Psoas muscle (tissue), 8 donors: Measurements from ENCODE around the gene NEU1. TPM values are rescaled to one million over a fixed set of nuclear protein-coding genes. Genes with fewer than 3 reads are reported as not detected.
A peak's percentile ranks its signal among the peaks of the same experiment; 100 is the strongest.

Experiments
- ATAC-seq, 4 donors: fragments of 200-7000 bp; cut with Tn5 transposase; one replicate each; pipeline ENCODE4 v1.9.1; 2020; ENCODE audit warnings: moderate library complexity in 3 of 4, mild to moderate bottlenecking in 2 of 4
- DNase-seq, 2 donors: peaks; one replicate each; pipeline ENCODE4 v3.0.0-alpha.2; 2020
- H3K27ac ChIP-seq: fragments of 200-600 bp; one replicate; pipeline ENCODE4 v1.8.0; 2022
- H3K27me3 ChIP-seq, 3 donors: fragments of 200-600 bp in 1 of 3; one replicate each; pipeline versions ENCODE4 v1.6.1 to v1.8.0; 2013 to 2022; ENCODE audit warnings: low read length in 2 of 3, mild to moderate bottlenecking in 2 of 3, moderate library complexity in 1 of 3; ENCODE audit not compliant: insufficient read depth in 3 of 3
- H3K36me3 ChIP-seq, 2 donors: fragments of 200-600 bp in 1 of 2; one replicate each; pipeline versions ENCODE4 v1.6.1 to v1.8.0; 2013 to 2022; ENCODE audit warnings: low read depth in 1 of 2, mild to moderate bottlenecking in 1 of 2, moderate library complexity in 1 of 2; ENCODE audit not compliant: insufficient read depth in 1 of 2
- H3K4me1 ChIP-seq: fragments of 200-600 bp; one replicate; pipeline ENCODE4 v1.8.0; 2022
- H3K4me3 ChIP-seq: fragments of 200-600 bp; one replicate; pipeline ENCODE4 v1.8.0; 2022; ENCODE audit warnings: mild to moderate bottlenecking
- H3K9me3 ChIP-seq: fragments of 200-600 bp; one replicate; pipeline ENCODE4 v1.8.0; 2022
- WGBS, 3 donors: extraction: QIAGEN DNeasy Blood & Tissue Kit; methylation state at CpG; one replicate each; pipeline versions ENCODE4 v1.1.6 to v1.1.7; 2013; 5-methylcytosine and 5-hydroxymethylcytosine counted together
- intact Hi-C, 2 donors: fragments of 100-400 bp; cut with DNase I; formaldehyde crosslinking; loops; one replicate each; pipeline versions ENCODE4 v1.11.0 to v1.14.2; 2022
- polyA plus RNA-seq, 3 donors: library from polyadenylated mRNA; stranded (reverse); fragments of 200-250 nt; gene quantifications; one replicate each; pipeline ENCODE4 v1.2.3, GENCODE V29; 2013
- total RNA-seq, 4 donors: library from RNA; stranded (reverse); fragmentation: NEBNext Ultra II Directional in 2 of 4; extraction: Animal tissue kit (Norgen Biotek cat#: 25700) in 2 of 4; gene quantifications; one replicate each; pipeline versions ENCODE4 v1.2.1 to v1.2.4, GENCODE V29; 2021 to 2023
- TF ChIP-seq, protein P1 (sequence below): fragments of 200-600 bp; IDR thresholded peaks from one replicate; pipeline ENCODE4 v1.8.0; 2022; ENCODE audit warnings: antibody characterized with exemption
- donor health status: healthy with polysubstance abuse.
- donor health status: DM: no; HTN: no; CAD: no; lungs with moderate emphysema.
- donor health status: Bipolar disorder and iron deficiency.
- donor health status: healthy.
- donor health status: DM: yes; HTN: yes; CAD: no.
- donor health status: DM: no; HTN: no; CAD: no.
- donor health status: DM: no; HTN: no; CAD: no.
- donor health status: DM: yes; HTN: yes; CAD: no.

Gene NEU1
- total and polyA plus RNA-seq, 7 donors = 14.2 to 39.8 (median 20.6) TPM

DNA sequence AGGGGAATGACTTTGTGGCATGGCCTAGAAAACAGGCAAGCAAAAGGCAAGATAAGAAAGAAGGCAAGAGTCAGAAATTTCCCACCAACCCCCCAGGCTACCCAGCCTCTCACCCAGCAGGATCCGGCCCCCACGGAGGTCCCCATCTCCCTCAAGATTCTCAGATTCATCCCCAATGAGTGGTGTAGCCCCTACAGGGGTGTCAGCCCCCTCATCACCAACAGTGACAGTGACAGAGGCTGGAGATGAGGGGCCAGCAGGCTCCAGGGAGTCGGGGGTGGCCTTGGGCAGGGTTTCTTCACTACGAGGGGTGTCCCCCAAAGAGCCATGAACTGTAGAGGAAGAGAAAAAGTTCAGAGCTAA lies 33.9 kb upstream of the NEU1 start:
- 31 to 55% (median 41%) methylated on average over 3 to 4 of the region's 4 CpGs for WGBS, 3 donors
- Histone ChIP-seq H3K27me3 (no peaks in the 10 kb centered on the region), H3K4me1 (peaks cover 15% of the 10 kb centered on the region), H3K4me3 (peak overlapping the region; percentile 77), H3K9me3 (no peaks in the 10 kb centered on the region), H3K36me3 (peaks cover 0 to 46% of the 10 kb centered on the region in 2 donors), H3K27ac (peak overlapping the region; percentile 85)
- DNase-seq = no peak
- TF ChIP-seq, protein P1, sequence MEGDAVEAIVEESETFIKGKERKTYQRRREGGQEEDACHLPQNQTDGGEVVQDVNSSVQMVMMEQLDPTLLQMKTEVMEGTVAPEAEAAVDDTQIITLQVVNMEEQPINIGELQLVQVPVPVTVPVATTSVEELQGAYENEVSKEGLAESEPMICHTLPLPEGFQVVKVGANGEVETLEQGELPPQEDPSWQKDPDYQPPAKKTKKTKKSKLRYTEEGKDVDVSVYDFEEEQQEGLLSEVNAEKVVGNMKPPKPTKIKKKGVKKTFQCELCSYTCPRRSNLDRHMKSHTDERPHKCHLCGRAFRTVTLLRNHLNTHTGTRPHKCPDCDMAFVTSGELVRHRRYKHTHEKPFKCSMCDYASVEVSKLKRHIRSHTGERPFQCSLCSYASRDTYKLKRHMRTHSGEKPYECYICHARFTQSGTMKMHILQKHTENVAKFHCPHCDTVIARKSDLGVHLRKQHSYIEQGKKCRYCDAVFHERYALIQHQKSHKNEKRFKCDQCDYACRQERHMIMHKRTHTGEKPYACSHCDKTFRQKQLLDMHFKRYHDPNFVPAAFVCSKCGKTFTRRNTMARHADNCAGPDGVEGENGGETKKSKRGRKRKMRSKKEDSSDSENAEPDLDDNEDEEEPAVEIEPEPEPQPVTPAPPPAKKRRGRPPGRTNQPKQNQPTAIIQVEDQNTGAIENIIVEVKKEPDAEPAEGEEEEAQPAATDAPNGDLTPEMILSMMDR = no peak
- intact Hi-C loops = loop anchor here in 1 of 2 donors (2.0 to 10.0 kb wide), 2 partner anchors 62 to 352 kb away; partner anchors contain the start of genes ATP6V1G2, DDX39B and NFKBIL1
- no peak for ATAC-seq

DNA sequence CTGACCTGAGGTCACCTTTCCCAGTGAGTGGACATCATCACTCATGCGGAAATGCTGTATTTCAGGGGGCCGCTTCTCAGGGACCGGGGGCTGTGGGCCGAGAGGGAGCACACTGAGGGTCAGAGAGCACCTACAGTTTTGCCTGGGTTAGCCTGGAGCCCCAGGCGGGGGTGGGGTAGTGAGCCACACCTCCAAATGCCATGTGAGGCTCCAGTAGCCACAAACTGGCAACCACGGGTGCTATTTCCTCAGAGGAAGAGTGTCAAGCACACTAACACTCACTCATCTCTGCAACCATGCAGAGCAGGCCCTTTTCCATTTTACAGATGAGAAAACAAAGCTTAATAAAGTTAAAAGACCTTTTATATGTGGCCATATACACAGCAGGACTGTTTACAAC lies 30.2 kb upstream of the NEU1 start:
- TF ChIP-seq, protein P1 = no peak
- H3K36me3 ChIP-seq = peaks cover 0 to 82% of the 10 kb centered on the region in 2 donors
- no peak for DNase-seq
- 78 to 89% (median 80%) methylated on average over 6 of the region's 6 CpGs for WGBS, 3 donors
- H3K9me3 ChIP-seq = no peaks in the 10 kb centered on the region
- H3K4me1 ChIP-seq = no peaks in the 10 kb centered on the region
- H3K4me3 ChIP-seq = no peak overlapping the region
- no peak for ATAC-seq
- H3K27me3 ChIP-seq = no peaks in the 10 kb centered on the region
- intact Hi-C loops = loop anchor here in 1 of 2 donors (10.0 kb wide), 1 partner anchor 348 kb away; the partner anchor contains the start of genes ATP6V1G2, DDX39B and NFKBIL1
- no peak overlapping the region for H3K27ac ChIP-seq

DNA sequence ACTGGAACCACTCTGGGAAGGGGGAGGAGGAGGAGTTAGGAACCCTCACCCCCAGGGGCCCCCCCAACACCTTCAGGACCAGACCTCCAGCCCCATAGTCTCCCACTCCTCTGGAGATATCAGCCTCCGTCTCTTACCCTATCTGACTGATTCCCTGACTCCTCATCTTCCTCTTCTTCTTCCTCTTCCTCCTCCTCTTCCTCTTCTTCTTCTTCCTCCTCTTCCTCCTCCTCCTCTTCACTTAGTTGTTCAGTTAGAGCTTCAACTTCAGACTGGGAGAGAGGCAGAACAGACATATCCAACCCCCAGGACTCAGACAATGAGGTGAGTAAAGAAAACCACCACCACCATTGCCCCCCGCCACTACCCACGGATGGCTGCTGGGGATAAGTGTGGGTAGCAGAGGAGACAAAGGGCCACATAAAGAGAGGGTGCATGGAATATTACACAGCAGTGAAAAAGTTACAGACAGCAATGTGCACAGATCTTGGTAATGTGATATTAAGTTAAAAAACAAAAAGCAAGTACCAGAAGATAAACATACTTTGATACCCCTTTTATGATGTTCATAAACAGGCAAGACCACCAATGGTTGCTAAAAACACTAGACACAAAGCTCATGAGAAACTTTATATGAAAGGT lies 26.8 kb upstream of the NEU1 start:
- intact Hi-C loops = loop anchor here in 1 of 2 donors (10.0 kb wide), 1 partner anchor 205 kb away; the partner anchor contains the start of gene LY6G5C
- no peak overlapping the region for H3K27ac ChIP-seq
- no peak overlapping the region for H3K4me3 ChIP-seq
- no peak for ATAC-seq
- peaks cover 0 to 96% of the 10 kb centered on the region in 2 donors for H3K36me3 ChIP-seq
- no peaks in the 10 kb centered on the region for H3K9me3 ChIP-seq
- 90 to 97% (median 93%) methylated on average over 3 of the region's 3 CpGs for WGBS, 3 donors
- DNase-seq = no peak
- no peaks in the 10 kb centered on the region for H3K27me3 ChIP-seq
- H3K4me1 ChIP-seq = no peaks in the 10 kb centered on the region
- TF ChIP-seq, protein P1 = no peak

DNA sequence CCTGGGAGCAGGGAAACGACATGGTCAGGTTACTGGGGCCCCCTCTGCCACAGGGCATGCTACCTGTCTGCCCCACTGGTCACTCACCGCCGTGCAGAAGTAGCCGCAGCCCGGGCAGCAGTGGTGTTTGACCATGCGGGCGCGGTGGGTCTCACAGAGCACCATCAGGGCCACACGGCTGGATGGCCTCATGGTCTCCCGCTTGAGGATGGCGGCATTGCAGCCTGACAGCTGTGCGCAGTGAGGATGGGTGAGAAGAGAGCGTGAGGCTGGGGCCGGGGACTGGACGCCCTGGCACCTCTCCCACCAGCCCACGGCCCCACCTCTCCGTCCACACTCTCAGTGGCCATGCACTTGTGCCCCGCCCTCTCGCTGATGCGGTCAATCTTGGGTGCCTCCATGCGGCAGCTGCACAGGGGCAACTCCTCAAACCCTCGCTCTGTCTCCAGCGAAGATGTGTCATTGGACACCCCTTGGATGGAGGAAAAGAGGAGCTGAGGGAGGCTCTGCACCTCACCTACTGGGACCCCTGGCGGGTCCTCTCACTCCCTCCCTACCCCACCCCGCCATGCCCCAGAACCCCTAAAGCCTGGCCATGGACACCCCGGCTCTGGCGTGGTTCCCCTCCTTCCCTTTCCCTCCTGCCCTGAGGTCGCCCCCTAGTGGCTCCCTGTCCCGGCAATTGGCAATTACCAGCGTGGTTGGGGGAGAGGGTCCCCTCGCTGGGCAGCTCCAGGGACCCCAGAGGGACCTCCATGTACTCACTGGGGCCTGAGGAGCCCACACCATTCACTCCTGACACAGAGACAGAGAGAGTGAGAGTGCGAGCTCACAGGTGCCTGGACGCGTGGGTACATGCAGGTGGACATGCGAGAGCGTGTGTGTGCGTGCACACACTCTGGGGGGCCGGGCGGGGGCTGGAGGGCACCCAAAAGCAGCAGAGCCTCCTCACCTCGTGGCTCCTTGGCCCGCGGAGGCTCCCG lies 25.9 kb upstream of the NEU1 start:
- no peak overlapping the region for H3K4me3 ChIP-seq
- intact Hi-C loops = loop anchor here in 1 of 2 donors (10.0 kb wide), 1 partner anchor 204 kb away; the partner anchor contains the start of gene LY6G5C
- TF ChIP-seq, protein P1 = peak; percentile 55

More for the DNA sequence above, 25.9 kb upstream of the NEU1 start:
- Histone ChIP-seq H3K27me3 (no peaks in the 10 kb centered on the region), H3K27ac (no peak overlapping the region), H3K9me3 (no peaks in the 10 kb centered on the region), H3K4me1 (no peaks in the 10 kb centered on the region), H3K36me3 (peaks cover 0 to 96% of the 10 kb centered on the region in 2 donors)
- ATAC-seq = peak; percentile 31 to 60 (median 38)
- 79 to 85% (median 81%) methylated on average over 42 to 43 of the region's 43 CpGs for WGBS, 3 donors
- DNase-seq = no peak
